GM21825 (cell line): ENCODE results near the gene RNF144A.

ENCODE experiments used
- ATAC-seq: cut with Tn5 transposase; IDR thresholded peaks from one replicate; pipeline ENCODE4 v1.9.1; 2021; ENCODE audit warnings: mild to moderate bottlenecking, moderate library complexity; ENCODE audit not compliant: unreplicated experiment

Gene RNF144A

DNA sequence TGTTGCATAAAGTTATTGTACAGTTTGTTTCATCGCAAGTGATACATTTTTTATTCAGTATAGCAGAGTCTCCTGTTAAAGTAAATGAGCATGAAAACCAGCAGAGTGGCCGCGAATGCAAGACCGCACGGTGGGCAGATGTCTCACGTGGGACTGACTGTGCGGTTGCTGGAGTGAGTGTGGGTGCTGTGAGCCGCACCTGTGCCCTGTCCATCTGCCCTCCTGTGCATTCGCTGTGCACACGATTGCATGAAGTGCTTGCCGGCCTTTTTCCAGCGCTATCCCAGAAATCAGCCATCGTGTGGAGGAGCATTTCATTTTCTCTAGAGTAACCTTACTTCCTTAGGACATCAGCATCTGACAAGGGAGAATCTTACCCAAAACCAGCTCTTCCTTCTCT is 118.7 kb downstream of the RNF144A start:
- no peak for ATAC-seq

DNA sequence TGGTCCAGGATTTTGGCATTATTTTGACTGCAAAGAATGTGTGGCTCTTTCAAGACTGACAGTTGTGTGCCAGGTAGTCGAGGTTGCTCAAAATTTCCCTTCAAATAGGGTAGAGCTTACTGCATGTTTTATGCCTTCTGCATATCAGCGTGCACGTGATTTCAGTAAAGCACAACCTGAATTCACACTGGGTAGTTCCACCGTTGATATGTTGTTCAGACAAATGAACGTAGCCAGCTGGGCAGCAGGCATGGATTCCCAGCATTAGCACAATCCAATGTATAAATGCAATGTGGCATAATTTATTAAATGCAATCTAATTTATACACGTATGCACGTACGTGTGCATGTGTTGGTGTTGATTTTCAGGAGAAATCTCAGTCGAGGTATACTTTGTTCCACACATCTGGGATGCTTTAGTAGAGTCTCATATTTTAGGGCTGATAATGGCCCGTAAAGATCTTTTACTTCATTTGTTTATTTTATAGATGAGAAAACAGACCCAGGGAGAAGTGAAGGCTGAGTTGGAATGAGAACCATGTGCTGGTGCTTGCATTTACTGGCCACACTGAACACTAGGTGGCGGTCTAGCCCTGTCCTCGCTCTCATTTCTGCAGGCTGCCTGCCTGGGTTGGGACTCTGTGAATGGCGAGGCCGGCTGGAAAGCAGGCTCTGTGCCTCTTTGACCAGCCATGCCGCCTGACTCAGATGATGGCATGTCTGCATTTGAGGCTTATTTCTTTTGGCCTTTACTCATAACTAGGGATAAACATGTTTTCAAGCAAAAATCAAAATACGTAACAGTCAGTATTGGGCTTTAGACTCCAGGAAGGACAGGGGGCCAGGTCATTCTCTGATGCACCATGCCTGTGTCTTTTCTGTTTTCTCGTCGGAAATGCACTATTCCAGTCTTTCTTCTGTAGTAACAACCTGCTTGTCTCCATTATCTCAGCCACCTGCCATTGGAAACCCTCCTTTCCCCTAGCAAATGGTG is 120.4 kb downstream of the RNF144A start:
- peak; percentile 85 for ATAC-seq

DNA sequence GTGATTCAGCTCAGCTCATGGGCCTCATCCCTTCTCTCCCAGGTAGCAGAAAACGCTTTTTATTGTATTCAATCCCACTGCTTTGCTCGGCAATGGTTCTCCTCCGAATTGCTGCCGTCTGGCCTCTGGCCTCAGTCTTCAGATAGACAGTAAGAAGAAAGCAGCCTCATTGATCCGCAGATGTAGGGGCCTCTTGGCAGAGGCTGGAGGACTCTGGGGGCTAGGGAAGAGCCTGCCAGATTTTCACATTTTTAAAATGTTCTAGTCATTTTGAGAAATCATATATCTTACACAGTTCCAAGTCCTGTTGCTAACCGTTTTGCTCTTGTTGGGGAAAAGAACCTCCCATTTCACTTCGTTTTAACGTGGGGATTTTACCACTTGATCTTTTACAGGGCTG is 123.3 kb downstream of the RNF144A start:
- ATAC-seq, result no peak

DNA sequence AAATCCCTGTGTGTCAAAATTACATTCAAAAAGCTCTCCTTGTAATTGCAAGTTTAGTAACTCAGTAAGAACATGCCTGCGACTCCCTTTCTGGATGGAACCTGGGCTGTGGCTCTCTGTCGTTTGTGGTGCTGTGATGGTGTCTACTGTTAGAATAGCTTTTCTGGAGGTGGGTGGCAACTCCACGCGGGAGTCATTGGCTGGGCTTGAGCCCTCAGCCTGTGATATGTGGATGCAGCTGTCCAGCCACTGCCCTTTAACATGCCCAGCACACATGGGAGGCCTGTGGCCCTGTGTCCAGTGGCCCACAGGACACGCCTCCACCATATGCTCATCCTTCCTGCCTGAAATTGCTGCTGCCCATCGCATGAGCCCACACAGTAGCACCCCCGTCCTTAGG is 124.2 kb downstream of the RNF144A start:
- ATAC-seq, result no peak

DNA sequence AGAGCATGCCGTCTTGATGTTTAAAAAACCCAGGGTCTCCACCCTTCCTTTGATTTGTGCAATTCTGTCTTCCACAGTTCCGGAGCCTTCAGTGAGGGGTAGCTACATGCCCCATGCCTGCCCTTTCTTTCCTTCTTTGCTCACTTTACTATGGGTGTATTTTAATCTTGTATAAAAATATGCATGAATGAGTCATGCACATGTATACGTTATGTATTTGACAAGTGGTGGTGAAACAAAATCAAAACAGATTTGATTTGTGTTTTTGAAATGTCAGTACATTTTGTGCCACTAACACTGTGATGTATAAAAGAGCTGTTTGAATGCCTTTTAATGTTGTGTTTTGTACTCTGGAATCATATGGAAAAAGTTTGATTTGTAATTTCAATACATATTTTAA is 126.5 kb downstream of the RNF144A start:
- ATAC-seq, result no peak

DNA sequence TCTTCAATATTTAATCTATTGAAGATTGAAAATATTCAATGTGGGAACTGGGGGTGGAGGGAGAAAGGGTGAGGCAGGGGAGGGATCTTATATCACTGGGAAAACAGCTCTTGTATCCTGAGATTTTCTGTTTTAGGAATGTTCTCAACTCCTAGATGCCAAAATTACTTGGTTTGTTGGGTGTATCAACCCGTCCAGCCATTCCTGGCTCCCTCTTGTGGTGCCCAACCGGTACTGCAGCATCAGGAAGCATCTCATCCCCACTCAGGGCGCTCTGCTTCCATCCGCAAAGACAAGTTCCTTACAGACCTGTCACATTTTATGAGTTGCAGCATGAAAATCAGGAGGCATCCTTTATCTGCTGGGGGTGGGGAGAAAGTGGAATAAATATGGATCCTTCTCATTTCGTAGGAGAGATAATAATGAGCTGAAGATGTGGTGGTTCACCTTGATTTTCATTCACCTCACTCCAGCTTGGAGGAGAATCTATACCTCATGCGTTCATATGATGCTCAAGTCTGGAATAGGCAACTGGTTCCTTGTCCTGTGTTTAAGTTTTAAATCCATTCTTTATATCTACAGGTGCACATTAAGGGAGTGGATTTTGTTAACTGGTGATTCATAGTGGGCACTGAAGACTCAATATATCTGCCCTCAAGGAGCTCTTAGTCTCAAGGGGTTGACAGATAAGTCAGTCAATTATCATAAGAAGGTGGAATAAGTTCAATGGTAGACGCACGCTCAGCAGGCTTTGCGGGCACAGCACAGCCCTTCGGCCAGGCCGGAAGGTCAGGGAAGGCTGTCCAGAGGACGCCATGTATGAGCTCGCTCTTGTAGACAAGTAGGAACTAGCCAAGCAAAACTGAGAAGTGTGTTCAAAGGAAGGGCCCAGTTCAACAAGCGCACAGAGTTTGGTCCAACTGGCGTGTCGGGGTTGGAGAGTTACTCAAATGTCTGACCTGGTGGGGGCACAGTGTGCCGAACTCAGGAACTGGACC is 127.3 kb downstream of the RNF144A start:
- peak; percentile 67 for ATAC-seq

DNA sequence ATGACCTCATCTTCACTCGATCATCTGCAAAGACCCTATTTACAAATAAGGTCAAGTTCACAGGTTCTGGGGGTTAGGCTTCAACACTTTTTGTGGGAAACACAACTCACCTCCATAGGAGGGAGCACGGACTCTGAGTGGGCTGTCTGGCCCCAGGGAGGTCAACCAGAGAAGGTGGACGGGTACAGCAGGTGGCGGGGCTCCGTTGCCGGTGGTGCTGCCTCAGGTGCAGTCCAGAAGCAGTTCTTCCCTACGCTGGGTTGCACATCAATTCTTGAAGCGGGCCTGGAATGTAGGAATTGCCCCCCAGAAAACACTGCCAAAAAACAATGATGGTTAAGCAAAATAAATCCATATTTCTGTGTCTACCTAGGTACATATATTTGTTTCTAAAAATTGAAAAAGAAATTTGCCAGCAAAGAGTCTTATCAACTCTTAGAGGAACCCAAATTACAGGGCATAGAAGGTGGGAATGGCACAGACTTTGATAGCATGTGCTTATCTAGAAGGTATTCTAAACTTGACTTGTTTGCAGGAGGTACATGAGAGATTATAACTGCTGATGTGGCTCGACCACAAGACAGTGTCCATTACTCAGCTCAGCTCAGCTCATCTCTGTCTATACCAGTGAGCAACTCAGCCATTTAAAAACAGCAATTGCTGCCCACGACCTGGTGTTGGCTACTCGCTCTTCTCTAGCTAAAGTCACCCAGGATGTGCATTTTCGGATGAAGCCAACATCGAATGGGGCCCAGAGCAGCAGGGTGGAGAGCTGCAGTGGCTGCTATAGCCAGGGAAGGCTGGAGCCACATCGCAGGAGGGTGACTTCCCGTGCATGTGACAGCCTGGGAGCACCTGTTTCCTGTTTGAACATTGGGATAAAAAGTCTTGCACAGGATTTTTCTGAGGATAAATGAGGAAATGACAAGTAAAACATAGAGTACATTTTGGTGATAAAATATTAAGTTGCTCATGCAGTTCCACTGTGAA is 128.7 kb downstream of the RNF144A start:
- no peak for ATAC-seq

DNA sequence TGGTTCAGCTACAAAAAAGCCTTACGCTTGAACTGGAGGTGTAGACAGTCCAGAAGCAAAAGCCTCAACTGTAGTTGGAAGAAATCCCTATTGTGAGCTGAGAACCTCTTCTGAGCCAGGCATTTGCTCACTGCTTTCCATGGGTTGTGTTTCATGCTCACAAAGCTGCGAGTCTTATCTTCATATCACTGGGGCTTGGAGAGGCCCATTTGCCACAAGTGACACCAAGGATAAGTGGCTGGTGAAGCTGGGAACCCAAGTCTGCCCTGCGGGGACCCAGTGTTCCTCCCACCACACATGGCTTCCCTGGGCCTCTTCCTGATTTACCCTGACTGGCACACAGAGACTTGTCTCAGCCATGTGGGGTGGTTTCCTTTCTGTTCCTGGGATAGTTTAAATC is 130.4 kb downstream of the RNF144A start:
- ATAC-seq, result no peak

DNA sequence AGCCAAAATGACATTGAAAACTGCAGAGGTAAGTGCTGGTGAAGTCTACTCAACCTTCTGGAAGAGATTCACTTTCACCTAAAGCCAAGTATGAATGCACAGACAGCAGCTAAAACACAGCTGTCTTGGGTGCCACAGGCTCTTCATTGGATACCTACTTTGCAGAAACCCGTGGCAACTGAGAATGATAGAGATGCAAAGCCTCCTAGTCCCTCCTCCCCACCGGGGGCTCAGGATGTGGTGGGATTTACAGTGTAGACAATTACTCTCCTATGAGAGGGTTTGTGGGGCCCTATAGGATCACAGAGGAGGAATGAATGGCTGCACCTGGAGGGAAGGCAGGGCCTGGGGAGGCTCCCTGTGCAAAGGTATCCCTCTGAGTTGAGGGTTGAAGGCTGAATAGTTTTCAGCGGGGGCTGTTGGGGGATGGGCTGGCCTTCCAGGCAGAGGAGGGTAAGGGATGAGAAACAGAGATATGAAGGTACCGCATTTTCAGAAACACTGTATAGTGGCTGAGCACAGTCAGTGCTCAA is 131.6 kb downstream of the RNF144A start:
- ATAC-seq, result no peak

DNA sequence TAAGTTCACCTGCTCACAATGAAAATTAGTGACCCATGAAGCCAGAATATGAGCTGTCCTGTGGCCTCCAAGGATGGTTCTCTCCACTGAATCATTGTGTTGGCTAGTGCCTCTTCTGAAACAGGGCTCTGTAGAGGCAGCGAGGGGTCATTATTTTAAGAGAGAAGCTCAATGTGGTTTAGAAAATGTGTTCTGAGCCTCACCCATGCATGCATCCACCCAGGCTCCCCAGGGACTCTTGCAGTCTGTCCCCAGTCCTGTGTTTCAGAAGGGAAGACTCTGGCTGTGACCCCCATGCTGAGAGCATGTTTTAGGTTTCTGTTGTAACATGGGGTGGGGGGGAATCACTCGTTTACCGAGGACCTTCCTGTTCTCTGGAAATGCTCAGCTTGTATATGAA is 135.2 kb downstream of the RNF144A start:
- peak; percentile 92 for ATAC-seq

DNA sequence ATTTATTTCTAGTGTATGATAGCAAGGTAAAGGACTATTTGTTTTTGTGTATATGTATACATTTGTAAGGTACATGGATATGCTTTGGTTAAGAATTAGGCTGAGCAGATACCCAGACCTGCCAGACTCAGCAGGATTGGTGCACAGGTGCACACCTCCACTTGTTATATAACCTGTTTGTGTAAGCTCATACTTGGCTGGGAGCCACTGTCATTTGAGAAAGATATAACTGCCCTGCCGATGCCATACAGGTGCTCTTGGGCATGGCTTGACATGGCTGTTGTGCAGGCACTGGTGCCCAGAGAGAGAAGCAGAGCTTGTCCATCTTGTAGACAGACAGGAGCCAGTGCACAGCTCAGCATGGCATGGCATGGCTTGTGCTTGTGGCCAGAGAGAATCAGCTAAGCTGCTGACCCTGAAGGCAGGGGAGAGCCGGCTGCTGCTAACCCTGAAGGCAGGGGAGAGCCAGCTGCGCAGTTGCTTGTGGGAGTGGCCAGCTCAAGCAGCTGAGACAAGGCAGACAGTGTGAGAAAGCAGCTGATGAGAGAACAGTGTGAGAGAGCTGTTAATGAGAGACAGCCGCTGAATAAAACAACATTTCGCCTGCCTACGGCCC is 136.5 kb downstream of the RNF144A start:
- ATAC-seq, result no peak

DNA sequence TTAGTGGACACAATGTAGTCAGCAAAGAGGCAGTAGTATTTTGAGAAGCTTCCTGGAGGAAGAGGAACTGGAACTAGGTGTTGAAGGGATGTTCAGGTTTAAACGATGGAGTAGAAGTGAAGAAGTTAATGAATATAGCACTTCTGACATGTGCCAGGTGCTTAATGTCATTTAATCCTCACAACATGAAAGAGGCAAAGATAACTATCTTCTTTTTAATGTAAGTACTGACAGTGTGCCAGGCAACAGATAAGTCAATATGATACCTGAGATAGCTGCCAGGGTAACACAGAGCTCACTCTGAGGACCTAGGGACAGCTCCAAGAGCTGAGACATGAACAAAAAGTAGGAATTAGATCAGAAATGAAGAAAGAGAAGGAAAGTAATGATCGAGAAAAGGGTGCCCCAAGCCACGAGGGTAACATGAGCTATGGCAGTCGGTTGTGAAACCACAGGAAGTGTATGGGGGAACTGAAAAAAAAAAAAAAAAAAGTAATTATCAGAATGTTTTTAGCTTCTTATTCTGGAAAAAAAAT is 140.7 kb downstream of the RNF144A start:
- peak; percentile 68 for ATAC-seq

DNA sequence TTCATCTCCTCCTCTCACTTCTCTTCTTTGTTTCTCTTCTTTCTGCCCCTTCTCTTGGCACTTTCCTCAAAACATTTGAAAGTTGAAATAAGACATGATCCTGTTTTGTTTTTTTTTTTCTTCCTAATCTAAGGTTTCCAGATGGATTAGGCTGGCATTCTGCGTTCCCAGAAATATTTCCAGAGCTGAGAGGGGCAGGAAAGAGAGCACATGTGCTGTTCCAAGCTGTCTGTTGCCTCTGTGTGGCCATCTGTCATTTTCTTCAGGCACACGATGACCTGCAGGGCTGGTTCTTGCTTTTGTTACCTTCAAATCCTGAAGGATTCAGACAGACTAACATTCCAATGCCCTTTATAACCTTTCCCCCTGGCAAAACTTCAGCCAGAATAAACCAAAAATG is 142.9 kb downstream of the RNF144A start:
- no peak for ATAC-seq

DNA sequence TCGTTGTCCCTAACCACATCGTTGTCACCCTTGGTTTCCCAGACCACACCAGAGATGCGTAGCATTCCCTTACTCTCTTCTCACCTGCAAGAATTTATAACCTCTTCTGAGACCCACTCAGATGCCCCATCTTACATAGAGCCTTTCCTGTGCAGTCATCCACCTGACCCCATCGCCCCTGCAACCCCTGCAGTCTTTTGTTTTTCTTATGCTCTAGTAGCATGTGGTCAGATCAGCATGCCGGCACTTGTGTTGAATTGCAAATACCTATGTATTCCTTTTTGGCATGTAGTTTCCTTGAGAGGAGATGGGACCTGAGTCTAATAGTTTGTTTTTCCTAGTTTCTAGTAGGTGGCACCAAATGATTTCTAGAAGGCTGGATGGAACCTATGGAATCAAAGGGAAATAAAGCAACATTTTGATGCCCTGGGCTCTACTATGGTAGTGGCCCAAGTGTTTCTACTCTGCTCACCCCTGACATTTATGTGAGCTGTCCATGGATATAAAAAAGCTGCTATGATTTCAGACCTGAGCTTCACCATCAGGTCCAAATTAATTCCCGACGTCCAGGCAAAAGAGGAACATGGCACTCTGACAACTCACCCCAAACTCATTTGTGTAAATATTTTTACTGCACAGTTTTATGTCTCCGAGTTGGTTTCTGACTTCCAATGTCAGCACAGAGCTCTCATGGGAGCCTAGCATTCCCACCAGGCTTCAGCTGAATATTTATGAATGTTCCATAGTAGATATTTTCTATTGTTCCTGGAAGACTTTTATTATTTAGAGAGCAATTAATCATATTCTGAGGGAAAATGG is 143.6 kb downstream of the RNF144A start:
- no peak for ATAC-seq

DNA sequence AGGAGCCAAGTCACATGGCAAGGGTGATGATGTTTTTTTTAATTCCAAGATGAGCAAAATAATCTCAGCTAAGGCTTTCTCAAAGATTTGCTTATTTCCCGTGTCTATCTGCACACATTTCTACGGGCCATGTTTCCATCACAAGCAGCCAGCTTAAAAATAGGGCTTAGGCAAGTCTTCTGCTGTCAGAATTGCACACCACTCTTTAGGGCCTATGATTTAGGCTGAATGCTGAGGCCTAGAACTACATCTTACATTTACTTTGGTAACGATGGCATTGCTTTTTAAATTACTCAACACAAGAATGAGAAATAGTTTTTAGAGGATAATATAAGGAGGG is 144.2 kb downstream of the RNF144A start:
- ATAC-seq, result no peak

DNA sequence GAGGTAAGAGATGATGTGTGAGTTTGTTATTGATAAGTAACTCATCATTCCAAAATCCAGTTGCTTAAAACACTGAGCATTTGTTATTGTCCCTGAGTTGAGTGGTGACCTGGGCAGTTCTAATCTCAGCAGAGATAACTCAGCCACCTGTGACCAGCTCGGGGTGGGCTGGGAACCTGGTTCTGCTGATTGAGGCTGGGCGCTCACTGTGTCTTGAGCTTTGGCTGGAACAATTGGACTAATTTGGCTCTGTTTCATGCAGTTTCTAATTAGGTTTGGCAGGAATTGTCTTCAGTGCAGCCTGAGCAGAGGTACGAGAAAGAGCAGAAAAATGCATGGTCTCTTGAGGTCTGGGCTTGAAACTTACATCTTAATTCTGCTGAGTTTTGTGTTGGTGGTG is 144.7 kb downstream of the RNF144A start:
- ATAC-seq, result no peak

DNA sequence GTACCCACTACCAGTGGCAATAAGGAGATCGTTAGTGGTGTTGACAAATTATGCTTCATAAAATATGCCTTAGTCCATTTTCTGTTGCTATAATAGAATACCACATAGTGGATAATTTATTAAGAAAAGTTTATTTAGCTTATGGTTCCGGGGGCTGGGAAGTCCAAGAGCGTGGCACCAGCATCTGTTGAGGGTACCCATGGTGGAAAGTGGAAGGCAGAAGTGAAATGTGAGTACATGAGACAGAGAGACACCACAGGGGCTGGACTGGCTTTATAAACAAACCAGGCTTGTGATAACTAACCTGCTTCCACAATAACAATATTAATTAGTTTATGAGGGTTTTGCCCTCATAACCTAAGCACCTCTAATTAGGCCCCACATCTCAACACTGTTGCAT is 146.6 kb downstream of the RNF144A start:
- no peak for ATAC-seq

DNA sequence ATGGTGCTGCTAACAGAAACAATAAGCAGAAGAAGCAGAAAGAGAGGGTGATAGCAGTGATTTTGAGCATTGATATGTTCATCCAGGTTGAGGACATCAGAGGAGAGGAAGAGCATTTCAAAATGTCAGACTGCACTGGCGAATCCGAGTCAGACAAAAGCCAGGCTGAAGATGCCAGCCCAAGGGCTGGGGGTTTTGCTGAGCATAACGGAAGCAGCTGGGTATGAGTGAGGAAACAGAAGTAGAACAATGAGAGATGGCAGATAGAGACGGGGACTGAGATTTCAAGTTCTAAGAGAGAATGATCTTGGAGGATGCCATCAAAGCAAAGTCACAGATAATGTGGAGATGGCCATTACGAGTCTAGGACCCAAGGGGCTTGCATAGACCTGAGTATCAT is 151.2 kb downstream of the RNF144A start:
- no peak for ATAC-seq

DNA sequence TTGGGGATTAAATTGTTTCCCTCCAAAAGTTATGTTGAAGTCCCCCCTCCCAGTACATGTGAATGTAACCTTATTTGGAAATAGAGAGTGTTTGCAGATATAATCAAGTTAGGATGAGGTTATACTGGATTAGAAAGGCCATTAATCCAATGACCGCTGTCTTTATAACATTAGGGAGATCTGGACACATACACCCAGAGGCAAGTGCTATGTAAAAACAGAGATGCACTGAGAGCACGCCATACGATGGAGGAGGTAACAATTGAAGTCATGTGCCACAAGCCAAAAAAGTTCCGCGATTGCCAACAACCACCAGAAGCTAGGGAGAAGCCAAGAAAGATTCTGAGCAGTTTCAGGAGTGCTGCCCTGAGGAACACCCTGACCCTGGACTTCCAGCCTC is 153.3 kb downstream of the RNF144A start:
- no peak for ATAC-seq
